NCI-H526 (cell line): ENCODE results near the gene GRIA1.
A peak's percentile ranks its signal among the peaks of the same experiment; 100 is the strongest.

ENCODE experiments used
- DNase-seq, 2 experiments: peaks; one replicate each; lab custom pipeline; 2025; lab: John Stamatoyannopoulos, UW

Gene GRIA1

GRCh38 chr5:153613144-153613543, 122.7 kb downstream of the GRIA1 start:
- DNase-seq: peak in 1 of 2 experiments; percentile 2

- no peak for DNase-seq
Measured at GRCh38 chr5:153613672-153614071, 123.2 kb downstream of the GRIA1 start.

- no peak for DNase-seq
Measured at GRCh38 chr5:153617190-153617589, 126.7 kb downstream of the GRIA1 start.

- no peak for DNase-seq
Measured at GRCh38 chr5:153618307-153618706, 127.8 kb downstream of the GRIA1 start.

- no peak for DNase-seq
Measured at GRCh38 chr5:153618867-153619266, 128.4 kb downstream of the GRIA1 start.

GRCh38 chr5:153619771-153620170, 129.3 kb downstream of the GRIA1 start:
- DNase-seq: no peak

GRCh38 chr5:153623124-153623523, 132.7 kb downstream of the GRIA1 start:
- no peak for DNase-seq

- DNase-seq: no peak
Measured at GRCh38 chr5:153623751-153624450, 133.4 kb downstream of the GRIA1 start.

GRCh38 chr5:153624451-153624765, 133.9 kb downstream of the GRIA1 start:
- DNase-seq: no peak

- no peak for DNase-seq
Measured at GRCh38 chr5:153625826-153626354, 135.4 kb downstream of the GRIA1 start.

- DNase-seq: no peak
Measured at GRCh38 chr5:153626836-153627235, 136.4 kb downstream of the GRIA1 start.

GRCh38 chr5:153629027-153629895, 138.8 kb downstream of the GRIA1 start:
- DNase-seq: no peak

- no peak for DNase-seq
Measured at GRCh38 chr5:153630546-153630945, 140.1 kb downstream of the GRIA1 start.

- no peak for DNase-seq
Measured at GRCh38 chr5:153632748-153633290, 142.3 kb downstream of the GRIA1 start.

- peak; percentile 66 to 77 for DNase-seq
Measured at GRCh38 chr5:153636670-153637451, 146.4 kb downstream of the GRIA1 start.

- DNase-seq: no peak
Measured at GRCh38 chr5:153640293-153640692, 149.8 kb downstream of the GRIA1 start.

GRCh38 chr5:153641183-153641688, 150.8 kb downstream of the GRIA1 start:
- DNase-seq: no peak

- DNase-seq: no peak
Measured at GRCh38 chr5:153654504-153655200, 164.2 kb downstream of the GRIA1 start.

GRCh38 chr5:153655201-153655510, 164.7 kb downstream of the GRIA1 start:
- no peak for DNase-seq

- no peak for DNase-seq
Measured at GRCh38 chr5:153658149-153658548, 167.7 kb downstream of the GRIA1 start.

GRCh38 chr5:153658606-153659005, 168.1 kb downstream of the GRIA1 start:
- DNase-seq: no peak
